ENCODE results near the gene SFTA2. TPM values are rescaled to one million over a fixed set of nuclear protein-coding genes. Genes with fewer than 3 reads are reported as not detected.
"Not testable (repeated sequence)": the region's sequence is repeated elsewhere in the genome, so short reads cannot be mapped to it uniquely, and the experiment has no call there.

The SFTA2 gene
- total RNA-seq, 4 donors from 2014 or later = not detected

- 78% methylated on average over 4 of the region's 4 CpGs for WGBS
- no peak overlapping the region for H3K27ac ChIP-seq
Measured at GRCh38 chr6:30926644-30927043, 5.3 kb downstream of the SFTA2 start.

GRCh38 chr6:30924040-30924627 lies 7.8 kb downstream of the SFTA2 start:
- DNase-seq (ENCODE audit: low spot score in 2 of 2); H3K27me3 ChIP-seq; H3K4me1 ChIP-seq; H3K9me3 ChIP-seq; H3K27ac ChIP-seq; H3K4me3 ChIP-seq: not testable (repeated sequence)
- H3K36me3 ChIP-seq = peaks cover 76% of the 10 kb centered on the region
- 77% methylated on average over 7 of the region's 9 CpGs for WGBS

More at GRCh38 chr6:30926644-30927043, 5.3 kb downstream of the SFTA2 start:
- TF ChIP-seq POLR2A (IDR thresholded peaks at IDR 0.05) (no peak), EP300 (IDR thresholded peaks at IDR 0.05) (no peak), CTCF (IDR thresholded peaks at IDR 0.05) (no peak), POLR2AphosphoS5 (IDR thresholded peaks at IDR 0.05) (no peak)
- no peak for DNase-seq (ENCODE audit: low spot score in 2 of 2)
- Histone ChIP-seq H3K9me3 (no peaks in the 10 kb centered on the region), H3K27me3 (no peaks in the 10 kb centered on the region), H3K4me3 (no peak overlapping the region), H3K4me1 (no peaks in the 10 kb centered on the region), H3K36me3 (peaks cover 52% of the 10 kb centered on the region)

- Histone ChIP-seq H3K36me3 (peaks cover 93% of the 10 kb centered on the region), H3K4me3 (no peak overlapping the region), H3K4me1 (no peaks in the 10 kb centered on the region), H3K27ac (no peak overlapping the region), H3K27me3 (no peaks in the 10 kb centered on the region), H3K9me3 (no peaks in the 10 kb centered on the region)
- 88% methylated on average over 7 of the region's 7 CpGs for WGBS
- no peak for DNase-seq (ENCODE audit: low spot score in 2 of 2)
- no peak for TF ChIP-seq POLR2A (IDR thresholded peaks at IDR 0.05)
- no peak for TF ChIP-seq POLR2AphosphoS5 (IDR thresholded peaks at IDR 0.05)
- no peak for TF ChIP-seq EP300 (IDR thresholded peaks at IDR 0.05)
- TF ChIP-seq CTCF (IDR thresholded peaks at IDR 0.05) = no peak
Measured at GRCh38 chr6:30922447-30922852, 9.5 kb downstream of the SFTA2 start.

GRCh38 chr6:30918670-30919069 lies 13.3 kb downstream of the SFTA2 start:
- WGBS = 95% methylated on average over 8 of the region's 8 CpGs
- H3K9me3 ChIP-seq = no peaks in the 10 kb centered on the region
- no peak overlapping the region for H3K27ac ChIP-seq
- TF ChIP-seq POLR2AphosphoS5 (IDR thresholded peaks at IDR 0.05) (no peak), EP300 (IDR thresholded peaks at IDR 0.05) (no peak), CTCF (IDR thresholded peaks at IDR 0.05) (no peak), POLR2A (IDR thresholded peaks at IDR 0.05) (no peak)
- no peaks in the 10 kb centered on the region for H3K27me3 ChIP-seq
- peaks cover 70% of the 10 kb centered on the region for H3K36me3 ChIP-seq
- H3K4me3 ChIP-seq = no peak overlapping the region
- peaks cover 19% of the 10 kb centered on the region for H3K4me1 ChIP-seq
- no peak for DNase-seq (ENCODE audit: low spot score in 2 of 2)

GRCh38 chr6:30917487-30917886 lies 14.5 kb downstream of the SFTA2 start:
- 81% methylated on average over 8 of the region's 8 CpGs for WGBS
- Histone ChIP-seq H3K27me3 (no peaks in the 10 kb centered on the region), H3K36me3 (peaks cover 63% of the 10 kb centered on the region), H3K4me3 (no peak overlapping the region), H3K27ac (no peak overlapping the region), H3K9me3 (no peaks in the 10 kb centered on the region), H3K4me1 (peaks cover 24% of the 10 kb centered on the region)
- DNase-seq (ENCODE audit: low spot score in 2 of 2) = no peak
- no peak for TF ChIP-seq POLR2A (IDR thresholded peaks at IDR 0.05)
- no peak for TF ChIP-seq EP300 (IDR thresholded peaks at IDR 0.05)
- no peak for TF ChIP-seq CTCF (IDR thresholded peaks at IDR 0.05)
- no peak for TF ChIP-seq POLR2AphosphoS5 (IDR thresholded peaks at IDR 0.05)

- Histone ChIP-seq H3K4me3 (no peak overlapping the region), H3K36me3 (peaks cover 63% of the 10 kb centered on the region), H3K4me1 (peaks cover 24% of the 10 kb centered on the region), H3K27me3 (no peaks in the 10 kb centered on the region), H3K9me3 (no peaks in the 10 kb centered on the region), H3K27ac (no peak overlapping the region)
- WGBS = 88% methylated on average over 7 of the region's 7 CpGs
- no peak for TF ChIP-seq EP300 (IDR thresholded peaks at IDR 0.05)
- TF ChIP-seq POLR2AphosphoS5 (IDR thresholded peaks at IDR 0.05) = no peak
- no peak for TF ChIP-seq POLR2A (IDR thresholded peaks at IDR 0.05)
- TF ChIP-seq CTCF (IDR thresholded peaks at IDR 0.05) = no peak
- DNase-seq (ENCODE audit: low spot score in 2 of 2) = no peak
Measured at GRCh38 chr6:30917041-30917440, 14.9 kb downstream of the SFTA2 start.
